SU-DHL-6 (cell line): ENCODE results near the gene WWOX.

ENCODE experiments used
- H2AFZ ChIP-seq: fragments of 200-600 bp; sonication (generic); 2 replicates; pipeline ENCODE4 v1.6.1; 2014; ENCODE audit warnings: low read depth, mild to moderate bottlenecking, moderate library complexity, mixed read lengths, antibody characterized with exemption, low read length; ENCODE audit not compliant: severe bottlenecking
- H3F3A ChIP-seq: fragments of 200-600 bp; shearing (Covaris generic); 2 replicates; pipeline ENCODE4 v1.6.0; 2016; ENCODE audit warnings: antibody characterized with exemption, mild to moderate bottlenecking; ENCODE audit not compliant: insufficient read depth
- H3K27ac ChIP-seq: fragments of 200-600 bp; sonication (generic); 2 replicates; pipeline ENCODE4 v1.5.1; 2016; ENCODE audit warnings: low read depth, mild to moderate bottlenecking, low read length, moderate library complexity, mixed read lengths
- H3K27me3 ChIP-seq: fragments of 200-600 bp; sonication (generic), shearing (Covaris generic); 2 replicates; pipeline ENCODE4 v1.6.0; 2014; ENCODE audit warnings: mild to moderate bottlenecking, low read length
- H3K36me3 ChIP-seq: fragments of 200-600 bp; sonication (generic); 2 replicates; pipeline ENCODE4 v1.6.1; 2014; ENCODE audit warnings: mild to moderate bottlenecking, low read length, mixed read lengths
- H3K4me2 ChIP-seq: fragments of 300-600, 200-600 bp; shearing (Covaris generic), sonication (generic); 2 replicates; pipeline ENCODE4 v1.6.0; 2014; ENCODE audit warnings: low read length, low read depth, mild to moderate bottlenecking; ENCODE audit not compliant: poor library complexity, severe bottlenecking
- H3K4me3 ChIP-seq: fragments of 200-600 bp; sonication (generic); 2 replicates; pipeline ENCODE4 v1.5.1; 2014; ENCODE audit warnings: antibody characterized with exemption, low read length, mild to moderate bottlenecking, mixed read lengths; ENCODE audit not compliant: insufficient read depth, poor library complexity, severe bottlenecking
- H3K79me2 ChIP-seq: fragments of 200-600 bp; sonication (generic); 2 replicates; pipeline ENCODE4 v1.6.1; 2014; ENCODE audit warnings: mild to moderate bottlenecking, low read length, moderate library complexity; ENCODE audit not compliant: insufficient read depth
- H3K9ac ChIP-seq: fragments of 200-600 bp; sonication (generic); 2 replicates; pipeline ENCODE4 v1.7.0; 2014; ENCODE audit warnings: mild to moderate bottlenecking, low read length
- H3K9me2 ChIP-seq: fragments of 200-600 bp; sonication (generic); replicated peaks from 2 replicates; pipeline ENCODE4 v1.6.1; 2014; ENCODE audit warnings: low read length; ENCODE audit not compliant: insufficient read depth
- H3K9me3 ChIP-seq: fragments of 200-600 bp; sonication (generic); 2 replicates; pipeline ENCODE4 v1.6.1; 2014; ENCODE audit warnings: low read length, mixed read lengths; ENCODE audit not compliant: insufficient read depth
- H4K20me1 ChIP-seq: fragments of 200-600 bp; sonication (generic); 2 replicates; pipeline ENCODE4 v1.6.1; 2014; ENCODE audit warnings: low read depth, mild to moderate bottlenecking, antibody characterized with exemption, low read length, moderate library complexity, mixed read lengths
- CTCF ChIP-seq: fragments of 200-600 bp; sonication (generic); IDR thresholded peaks from one replicate; pipeline ENCODE4 v1.5.1; 2017; ENCODE audit warnings: antibody characterized with exemption, mild to moderate bottlenecking, low read length, moderate library complexity; ENCODE audit not compliant: insufficient read depth, poor library complexity, severe bottlenecking
- EZH2phosphoT487 ChIP-seq: fragments of 200-600 bp; sonication (generic), shearing (Covaris generic); conservative IDR thresholded peaks from 2 replicates; pipeline ENCODE4 v1.6.1; 2018; ENCODE audit warnings: mild to moderate bottlenecking, antibody characterized with exemption, low read length, moderate library complexity, mixed read lengths

Gene WWOX

GRCh38 chr16:78321620-78322360, 222.3 kb downstream of the WWOX start:
- no peaks in the 10 kb centered on the region for H4K20me1 ChIP-seq
- no peaks in the 10 kb centered on the region for H3K9me3 ChIP-seq
- H3K4me3 ChIP-seq, result no peak overlapping the region
- no peak overlapping the region for H3K9ac ChIP-seq
- no peaks in the 10 kb centered on the region for H3K9me2 ChIP-seq
- H2AFZ ChIP-seq, result no peak overlapping the region
- TF ChIP-seq EZH2phosphoT487 (no peak), CTCF (no peak)
- no peaks in the 10 kb centered on the region for H3K27me3 ChIP-seq
- no peaks in the 10 kb centered on the region for H3K79me2 ChIP-seq
- H3K4me2 ChIP-seq, result no peak overlapping the region
- H3K27ac ChIP-seq, result no peak overlapping the region
- no peaks in the 10 kb centered on the region for H3K36me3 ChIP-seq
- H3F3A ChIP-seq, result no peaks in the 10 kb centered on the region

- Histone ChIP-seq H4K20me1 (no peaks in the 10 kb centered on the region), H3K4me2 (no peak overlapping the region), H3K9me2 (no peaks in the 10 kb centered on the region), H3F3A (no peaks in the 10 kb centered on the region), H3K27me3 (no peaks in the 10 kb centered on the region), H2AFZ (no peak overlapping the region), H3K9ac (no peak overlapping the region), H3K79me2 (no peaks in the 10 kb centered on the region), H3K36me3 (no peaks in the 10 kb centered on the region), H3K4me3 (no peak overlapping the region), H3K27ac (no peak overlapping the region), H3K9me3 (no peaks in the 10 kb centered on the region)
- TF ChIP-seq EZH2phosphoT487 (no peak), CTCF (no peak)
Measured at GRCh38 chr16:78323315-78323714, 223.9 kb downstream of the WWOX start.

- no peaks in the 10 kb centered on the region for H3F3A ChIP-seq
- H3K36me3 ChIP-seq, result no peaks in the 10 kb centered on the region
- no peaks in the 10 kb centered on the region for H4K20me1 ChIP-seq
- H3K27me3 ChIP-seq, result no peaks in the 10 kb centered on the region
- no peak overlapping the region for H3K4me3 ChIP-seq
- H3K79me2 ChIP-seq, result no peaks in the 10 kb centered on the region
- no peaks in the 10 kb centered on the region for H3K9me2 ChIP-seq
- H3K27ac ChIP-seq, result no peak overlapping the region
- no peaks in the 10 kb centered on the region for H3K9me3 ChIP-seq
- no peak overlapping the region for H3K4me2 ChIP-seq
- no peak for TF ChIP-seq CTCF
- no peak overlapping the region for H3K9ac ChIP-seq
- no peak overlapping the region for H2AFZ ChIP-seq
Measured at GRCh38 chr16:78324649-78325285, 225.3 kb downstream of the WWOX start.
